ENCODE data around the gene DST.

Gene DST

DNA sequence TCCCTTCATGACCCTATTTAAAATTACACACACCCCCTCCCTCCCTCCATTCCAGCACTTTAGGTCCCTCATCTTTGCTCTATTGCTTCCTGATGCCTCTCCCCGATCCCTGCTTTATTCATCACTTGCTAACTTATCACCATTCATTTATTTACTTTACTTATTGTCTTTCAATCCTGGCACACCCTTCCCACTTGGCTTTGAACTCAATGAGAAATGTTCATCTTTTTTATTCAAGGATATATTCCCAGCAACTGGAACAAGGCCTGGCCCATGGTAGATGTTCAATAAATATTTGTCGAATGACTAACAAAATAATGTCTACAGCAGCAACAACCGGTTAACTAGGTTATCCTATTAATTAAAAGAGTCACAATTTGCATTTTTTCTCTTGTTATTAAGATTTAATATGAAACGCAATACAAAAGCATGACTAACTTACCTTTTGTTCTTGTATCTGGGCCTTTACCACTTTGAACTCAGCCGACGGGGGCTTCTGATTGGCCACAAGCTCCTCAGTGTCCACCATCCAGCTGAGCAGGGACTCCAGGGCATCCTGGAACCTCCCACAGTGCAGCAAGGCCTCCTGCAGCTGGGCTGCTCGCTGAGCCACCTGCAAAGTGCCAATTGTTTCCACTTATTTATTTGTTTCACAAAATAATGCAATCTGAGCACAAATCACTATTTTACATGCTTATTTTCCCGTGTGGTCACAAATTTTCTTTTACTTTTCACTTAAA, 107.8 kb downstream of the DST start:
- no peak for DNase-seq
- in situ Hi-C loops (cut with HindIII; ENCODE audit: low pct_ligation_motif_present, low sequenced_read_pairs): no loop called here
- TF ChIP-seq, protein P1, sequence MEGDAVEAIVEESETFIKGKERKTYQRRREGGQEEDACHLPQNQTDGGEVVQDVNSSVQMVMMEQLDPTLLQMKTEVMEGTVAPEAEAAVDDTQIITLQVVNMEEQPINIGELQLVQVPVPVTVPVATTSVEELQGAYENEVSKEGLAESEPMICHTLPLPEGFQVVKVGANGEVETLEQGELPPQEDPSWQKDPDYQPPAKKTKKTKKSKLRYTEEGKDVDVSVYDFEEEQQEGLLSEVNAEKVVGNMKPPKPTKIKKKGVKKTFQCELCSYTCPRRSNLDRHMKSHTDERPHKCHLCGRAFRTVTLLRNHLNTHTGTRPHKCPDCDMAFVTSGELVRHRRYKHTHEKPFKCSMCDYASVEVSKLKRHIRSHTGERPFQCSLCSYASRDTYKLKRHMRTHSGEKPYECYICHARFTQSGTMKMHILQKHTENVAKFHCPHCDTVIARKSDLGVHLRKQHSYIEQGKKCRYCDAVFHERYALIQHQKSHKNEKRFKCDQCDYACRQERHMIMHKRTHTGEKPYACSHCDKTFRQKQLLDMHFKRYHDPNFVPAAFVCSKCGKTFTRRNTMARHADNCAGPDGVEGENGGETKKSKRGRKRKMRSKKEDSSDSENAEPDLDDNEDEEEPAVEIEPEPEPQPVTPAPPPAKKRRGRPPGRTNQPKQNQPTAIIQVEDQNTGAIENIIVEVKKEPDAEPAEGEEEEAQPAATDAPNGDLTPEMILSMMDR (IDR thresholded peaks at IDR 0.05; ENCODE audit: low read depth, low read length, missing control alignments): no peak
- no peaks in the 10 kb centered on the region for H3K27me3 ChIP-seq (replicated peaks)
- peaks cover 3% of the 10 kb centered on the region for H3K36me3 ChIP-seq (replicated peaks)
- no peak overlapping the region for H3K4me3 ChIP-seq (ENCODE audit: low read depth, low read length)
- no peak overlapping the region for H3K27ac ChIP-seq

GRCh38 chr6:56532766-56533551, 109.7 kb downstream of the DST start:
- no peaks in the 10 kb centered on the region for H3K27me3 ChIP-seq (replicated peaks)
- in situ Hi-C loops (cut with HindIII; ENCODE audit: low pct_ligation_motif_present, low sequenced_read_pairs): no loop called here
- H3K4me3 ChIP-seq (ENCODE audit: low read depth, low read length): no peak overlapping the region
- no peak for DNase-seq
- no peak overlapping the region for H3K27ac ChIP-seq
- H3K36me3 ChIP-seq (replicated peaks): peaks cover 3% of the 10 kb centered on the region
- TF ChIP-seq, protein P1 (IDR thresholded peaks at IDR 0.05; ENCODE audit: low read depth, low read length, missing control alignments): no peak

- TF ChIP-seq, protein P1 (IDR thresholded peaks at IDR 0.05; ENCODE audit: low read depth, low read length, missing control alignments): no peak
- no peak overlapping the region for H3K27ac ChIP-seq
- in situ Hi-C loops (cut with HindIII; ENCODE audit: low pct_ligation_motif_present, low sequenced_read_pairs): no loop called here
- no peaks in the 10 kb centered on the region for H3K27me3 ChIP-seq (replicated peaks)
- no peak overlapping the region for H3K4me3 ChIP-seq (ENCODE audit: low read depth, low read length)
- no peak for DNase-seq
- peaks cover 7% of the 10 kb centered on the region for H3K36me3 ChIP-seq (replicated peaks)
Measured at GRCh38 chr6:56531839-56532595, 110.7 kb downstream of the DST start.

GRCh38 chr6:56529594-56530191, 113.0 kb downstream of the DST start:
- DNase-seq: no peak
- TF ChIP-seq, protein P1 (IDR thresholded peaks at IDR 0.05; ENCODE audit: low read depth, low read length, missing control alignments): no peak
- H3K4me3 ChIP-seq (ENCODE audit: low read depth, low read length): no peak overlapping the region
- in situ Hi-C loops (cut with HindIII; ENCODE audit: low pct_ligation_motif_present, low sequenced_read_pairs): no loop called here
- no peaks in the 10 kb centered on the region for H3K27me3 ChIP-seq (replicated peaks)
- H3K36me3 ChIP-seq (replicated peaks): peaks cover 12% of the 10 kb centered on the region
- peak overlapping the region; percentile 88 for H3K27ac ChIP-seq

GRCh38 chr6:56528412-56528841, 114.3 kb downstream of the DST start:
- peak; percentile 96 for DNase-seq
- peaks cover 12% of the 10 kb centered on the region for H3K36me3 ChIP-seq (replicated peaks)
- in situ Hi-C loops (cut with HindIII; ENCODE audit: low pct_ligation_motif_present, low sequenced_read_pairs): no loop called here
- TF ChIP-seq, protein P1 (IDR thresholded peaks at IDR 0.05; ENCODE audit: low read depth, low read length, missing control alignments): no peak
- no peaks in the 10 kb centered on the region for H3K27me3 ChIP-seq (replicated peaks)
- H3K27ac ChIP-seq: peak overlapping the region; percentile 88
- H3K4me3 ChIP-seq (ENCODE audit: low read depth, low read length): no peak overlapping the region
